GM19438 (cell line): Measurements from ENCODE around the gene SPATA9.
"Not testable (repeated sequence)": the region's sequence is repeated elsewhere in the genome, so short reads cannot be mapped to it uniquely, and the experiment has no call there.

Experiments used
- ATAC-seq: cut with Tn5 transposase; IDR thresholded peaks from one replicate; pipeline ENCODE4 v1.9.1; 2021; ENCODE audit warnings: low read depth; ENCODE audit not compliant: unreplicated experiment

The SPATA9 gene

DNA sequence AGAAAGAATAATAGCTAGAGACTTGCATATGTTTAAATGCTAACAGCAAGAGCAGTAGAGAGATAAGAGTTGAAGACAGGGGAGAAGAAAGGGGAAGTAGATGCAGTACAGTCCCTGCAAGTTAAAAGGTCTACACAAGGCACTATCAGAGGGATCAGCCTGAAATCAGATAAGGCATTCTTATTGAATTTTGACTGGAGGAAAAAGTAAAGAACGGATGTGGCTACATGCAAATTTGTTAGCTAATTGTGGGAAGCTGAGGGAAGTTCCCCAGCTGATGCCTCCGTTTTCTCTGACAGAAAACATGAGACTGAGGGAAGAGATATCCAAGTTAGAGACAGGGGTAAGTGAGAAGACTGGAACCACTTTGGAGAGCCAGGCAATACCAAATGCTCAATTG, 35.4 kb upstream of the SPATA9 start:
- peak; percentile 87 for ATAC-seq

- no peak for ATAC-seq
Observed at GRCh38 chr5:95717439-95717838, 34.6 kb upstream of the SPATA9 start.

DNA sequence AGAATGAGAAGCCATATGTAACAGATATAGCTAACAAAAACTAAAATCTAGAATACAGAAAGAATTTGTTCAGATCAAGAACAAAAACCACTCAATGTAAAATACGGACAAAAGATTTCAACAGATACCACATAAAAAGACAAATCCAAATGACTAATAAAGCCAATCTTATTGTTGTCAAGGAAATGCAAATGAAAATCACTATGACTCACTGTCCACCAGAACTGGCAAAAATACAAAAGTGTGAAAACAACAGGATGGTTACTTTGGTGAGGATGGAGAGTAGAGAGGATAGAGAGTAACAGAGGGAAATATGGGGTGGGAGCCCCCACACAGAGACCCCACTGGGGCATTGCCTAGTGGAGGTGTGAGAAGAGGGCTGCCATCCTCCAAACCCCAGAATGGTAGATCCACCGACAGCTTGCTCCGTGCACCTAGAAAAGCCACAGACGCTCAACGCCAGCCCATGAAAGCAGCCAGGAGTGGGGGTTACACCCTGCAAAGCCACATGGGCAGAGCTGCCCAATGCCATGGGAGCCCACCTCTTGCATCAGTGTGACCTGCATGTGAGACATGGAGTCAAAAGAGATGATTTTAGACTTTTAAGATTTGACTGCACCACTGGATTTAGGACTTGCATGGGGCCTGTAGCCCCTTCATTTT, 33.1 kb upstream of the SPATA9 start:
- ATAC-seq = no peak

DNA sequence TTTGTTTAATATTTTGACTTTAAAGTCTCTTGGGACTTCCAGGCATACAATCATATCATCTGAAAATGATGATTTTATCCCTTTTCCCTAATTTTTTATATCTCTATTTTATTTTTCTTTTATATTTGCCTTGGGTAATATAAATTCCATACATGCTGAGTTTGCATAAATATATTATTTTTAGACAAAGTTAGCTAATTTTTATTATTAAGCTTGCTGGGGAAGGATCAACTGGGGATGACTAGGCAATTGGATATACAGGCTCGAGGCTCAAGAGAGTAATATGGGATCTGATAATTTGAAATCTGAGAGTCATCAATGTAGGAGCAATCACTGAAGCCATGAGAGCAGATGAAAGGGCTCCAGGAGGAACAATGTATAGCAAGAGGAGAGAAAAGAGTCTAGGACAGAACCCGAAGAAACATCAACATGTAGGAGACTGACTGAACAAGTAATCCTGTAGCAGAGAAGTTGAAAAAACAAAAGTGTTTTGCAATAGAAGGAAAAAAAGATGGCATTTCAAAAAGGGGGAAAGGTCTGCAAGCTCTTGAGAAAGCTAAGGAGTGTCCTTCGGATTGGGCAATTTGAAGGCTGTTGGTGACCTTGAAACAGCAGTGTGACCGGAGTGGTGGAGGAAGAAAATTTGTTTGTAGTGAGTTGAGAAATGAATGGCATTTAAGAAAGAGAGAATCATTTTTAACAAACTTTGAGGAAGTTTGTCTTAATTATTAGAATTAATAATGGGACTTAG, 31.3 kb upstream of the SPATA9 start:
- no peak for ATAC-seq

- ATAC-seq = not testable (repeated sequence)
Observed at GRCh38 chr5:95713246-95713645, 30.5 kb upstream of the SPATA9 start.

GRCh38 chr5:95712347-95712958, 29.7 kb upstream of the SPATA9 start:
- no peak for ATAC-seq

DNA sequence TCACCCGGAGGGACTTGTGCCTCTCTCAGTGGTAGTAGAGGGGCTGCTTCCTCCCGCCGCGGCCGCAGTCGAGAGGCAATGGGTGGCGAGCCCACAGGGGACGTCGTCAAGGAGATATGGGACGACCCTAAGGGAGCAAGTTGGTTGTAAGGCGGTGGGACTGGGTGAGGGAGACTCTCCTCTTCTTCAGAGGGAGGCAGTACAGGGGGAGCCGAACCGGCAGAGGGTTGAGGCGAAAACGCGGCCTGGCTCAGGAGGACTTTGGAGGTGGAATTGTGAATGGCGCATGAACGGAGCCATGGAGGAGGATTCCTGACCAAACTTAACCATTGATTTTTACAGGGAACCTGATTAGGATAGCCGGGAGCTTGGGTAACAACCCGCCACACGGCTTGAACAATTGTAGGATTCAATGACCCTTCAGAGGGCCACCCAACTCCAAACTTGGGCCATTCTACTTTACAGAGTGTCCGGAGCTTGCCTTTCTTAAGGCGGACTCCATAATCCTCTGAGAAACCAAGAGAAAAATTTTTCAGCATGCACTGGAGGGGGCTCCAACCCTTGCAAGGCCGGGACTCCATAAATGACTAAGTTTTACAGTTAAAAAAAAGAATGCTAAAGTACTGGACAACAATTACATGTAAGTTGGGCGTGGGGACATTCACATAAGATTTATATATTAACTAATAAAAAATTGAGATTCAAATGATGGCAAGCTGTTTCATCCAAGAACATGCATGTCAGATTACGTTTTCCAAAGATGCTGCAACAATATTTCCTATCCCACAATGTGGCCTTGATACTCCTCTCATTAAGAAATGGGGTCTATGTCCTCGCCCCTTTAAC, 28.9 kb upstream of the SPATA9 start:
- no peak for ATAC-seq

GRCh38 chr5:95710651-95711500, 28.1 kb upstream of the SPATA9 start:
- not testable (repeated sequence) for ATAC-seq

GRCh38 chr5:95709967-95710650, 27.3 kb upstream of the SPATA9 start:
- no peak for ATAC-seq

GRCh38 chr5:95708876-95709275, 26.1 kb upstream of the SPATA9 start:
- ATAC-seq = no peak

GRCh38 chr5:95707534-95708188, 24.9 kb upstream of the SPATA9 start:
- ATAC-seq = not testable (repeated sequence)

- ATAC-seq = no peak
Observed at GRCh38 chr5:95707055-95707454, 24.3 kb upstream of the SPATA9 start.

GRCh38 chr5:95706196-95706595, 23.4 kb upstream of the SPATA9 start:
- not testable (repeated sequence) for ATAC-seq

DNA sequence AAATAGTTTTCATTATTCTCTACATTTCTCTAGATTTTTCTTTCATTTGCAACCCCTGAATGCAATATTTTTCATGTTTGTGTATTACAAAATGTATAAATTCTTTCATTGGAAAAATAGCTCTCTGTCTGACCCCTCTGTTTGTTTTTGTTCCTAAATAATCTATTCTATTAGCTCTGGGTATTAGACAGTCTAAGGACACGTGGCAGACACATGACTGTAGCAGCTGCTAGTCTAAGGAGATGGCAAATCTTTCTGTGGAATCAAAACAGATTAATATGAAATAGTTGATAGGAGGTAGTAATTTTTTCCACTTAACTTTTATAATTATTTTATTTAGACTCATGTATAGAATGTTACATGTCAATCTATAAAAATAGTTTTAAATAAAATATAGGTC, 21.4 kb upstream of the SPATA9 start:
- no peak for ATAC-seq

DNA sequence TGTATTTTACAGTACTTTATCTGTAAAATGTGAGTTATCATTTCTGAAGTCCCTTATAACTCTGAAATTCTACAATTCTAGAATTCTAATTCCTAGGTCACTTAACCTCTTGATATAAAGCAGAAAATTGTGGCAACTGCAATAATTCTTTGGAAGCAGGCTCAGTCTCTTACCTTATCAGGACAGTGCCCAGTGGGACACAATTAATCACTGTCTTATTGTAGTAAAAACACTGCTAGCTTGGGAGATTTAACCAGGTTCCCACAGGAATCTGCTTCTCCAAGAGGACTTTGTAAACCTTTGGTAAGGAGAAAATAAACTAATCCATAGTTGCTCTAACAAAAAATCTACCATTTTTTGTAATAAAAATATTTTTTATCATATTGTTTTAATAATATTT, 18.3 kb upstream of the SPATA9 start:
- no peak for ATAC-seq

- ATAC-seq = no peak
Observed at GRCh38 chr5:95699337-95699736, 16.5 kb upstream of the SPATA9 start.

- no peak for ATAC-seq
Observed at GRCh38 chr5:95697781-95698681, 15.2 kb upstream of the SPATA9 start.

- ATAC-seq = no peak
Observed at GRCh38 chr5:95690333-95690732, 7.5 kb upstream of the SPATA9 start.
